Endothelial cell of umbilical vein (primary cell): ENCODE results near the gene PDE3A. TPM values are rescaled to one million over a fixed set of nuclear protein-coding genes. Genes with fewer than 3 reads are reported as not detected.
A peak's percentile ranks its signal among the peaks of the same experiment; 100 is the strongest.

Experiments
- BruUV-seq: library from RNA; stranded (reverse); fragments of 400-500 nt; replicated peaks from 2 replicates; lab custom pipeline; 2021; lab: Mats Ljungman, UMichigan
- CTCF ChIA-PET: fragments of 300-600, 350-600 bp; sonication (Branson Sonifier 250); formaldehyde crosslinking; loops from one replicate; lab custom pipeline; 2021; ENCODE audit warnings: antibody characterized with exemption, inconsistent platforms; lab: Charles Lee
- POLR2A ChIA-PET: fragments of 300-600, 350-600 bp; sonication (Branson Sonifier 250); formaldehyde crosslinking; loops from one replicate; lab custom pipeline; 2021; ENCODE audit warnings: antibody characterized with exemption, inconsistent platforms; lab: Charles Lee
- DNase-seq: peaks from one replicate; pipeline ENCODE4 v3.0.0-alpha.2; 2011; ENCODE audit warnings: low read depth, low spot score
- FAIRE-seq: peaks from 2 replicates; lab custom pipeline; 2011; peaks lifted over from hg19 to GRCh38; lab: Jason Lieb, UNC
- H2AFZ ChIP-seq: 2 replicates; pipeline ENCODE4 v1.6.0; 2012; ENCODE audit warnings: low read depth, low read length, control low read depth, inconsistent platforms
- H3K27ac ChIP-seq: 2 replicates; pipeline ENCODE4 v1.5.1; 2011; ENCODE audit warnings: low read depth, mild to moderate bottlenecking, control low read depth, low read length, moderate library complexity; ENCODE audit not compliant: insufficient read depth
- H3K27me3 ChIP-seq, 2 experiments: 2 replicates each; pipeline versions ENCODE4 v1.6.0 to v1.6.1; 2011; ENCODE audit warnings: low read length in 2 of 2, mixed read lengths in 1 of 2; ENCODE audit not compliant: control insufficient read depth in 2 of 2, insufficient read depth in 2 of 2
- H3K36me3 ChIP-seq, 2 experiments: 2 replicates in 1 of 2; 3 replicates in 1 of 2; pipeline ENCODE4 v1.5.1; 2011; ENCODE audit warnings: low read length in 2 of 2, mild to moderate bottlenecking in 1 of 2, moderate library complexity in 1 of 2; ENCODE audit not compliant: control insufficient read depth in 2 of 2, insufficient read depth in 2 of 2; ENCODE audit errors: extremely low read depth in 1 of 2
- H3K4me1 ChIP-seq: 3 replicates; pipeline ENCODE4 v1.5.1; 2011; ENCODE audit warnings: mild to moderate bottlenecking, low read length; ENCODE audit not compliant: control insufficient read depth, insufficient read depth; ENCODE audit errors: extremely low read depth
- H3K4me2 ChIP-seq: 2 replicates; pipeline ENCODE4 v1.6.1; 2011; ENCODE audit warnings: low read length, control low read depth, mixed read lengths; ENCODE audit not compliant: insufficient read depth
- H3K4me3 ChIP-seq, 3 experiments: fragments of 200-600 bp in 1 of 3; sonication (generic), shearing (Covaris generic) in 1 of 3; replicated peaks in 1 of 3; 2 replicates each; pipeline ENCODE4 v1.5.1; 2011 to 2016; ENCODE audit warnings: control low read depth in 3 of 3, low read length in 3 of 3, mild to moderate bottlenecking in 2 of 3, inconsistent platforms in 1 of 3, low read depth in 1 of 3, moderate library complexity in 1 of 3; ENCODE audit not compliant: insufficient read depth in 1 of 3
- H3K79me2 ChIP-seq: 2 replicates; pipeline ENCODE4 v1.6.0; 2012; ENCODE audit warnings: low read length, inconsistent platforms; ENCODE audit not compliant: control insufficient read depth, insufficient read depth
- H3K9ac ChIP-seq: replicated peaks from 2 replicates; pipeline ENCODE3; 2011; ENCODE audit warnings: low read length, control low read depth; ENCODE audit not compliant: insufficient read depth; ENCODE audit errors: extremely low read depth
- H3K9me1 ChIP-seq: replicated peaks from 3 replicates; pipeline ENCODE4 v1.6.0; 2011; ENCODE audit warnings: mild to moderate bottlenecking, low read length; ENCODE audit not compliant: control insufficient read depth, insufficient read depth; ENCODE audit errors: extremely low read depth
- H3K9me3 ChIP-seq: replicated peaks from 2 replicates; pipeline ENCODE4 v1.5.1; 2012; ENCODE audit warnings: low read length, inconsistent platforms; ENCODE audit not compliant: control insufficient read depth, insufficient read depth
- H4K20me1 ChIP-seq: replicated peaks from 2 replicates; pipeline ENCODE3; 2011; ENCODE audit warnings: mild to moderate bottlenecking, low read length; ENCODE audit not compliant: control insufficient read depth, insufficient read depth; ENCODE audit errors: extremely low read depth
- EZH2 ChIP-seq: IDR thresholded peaks from 2 replicates; pipeline ENCODE4 v1.6.1; 2012; ENCODE audit warnings: borderline replicate concordance, low read depth, mild to moderate bottlenecking, moderate library complexity, low read length, inconsistent platforms; ENCODE audit not compliant: severe bottlenecking
- FOS ChIP-seq: IDR thresholded peaks from 2 replicates; pipeline ENCODE4 v1.6.1; 2011; ENCODE audit warnings: mild to moderate bottlenecking, low read length, moderate library complexity, borderline replicate concordance; ENCODE audit not compliant: insufficient read depth
- GATA2 ChIP-seq: IDR thresholded peaks from 2 replicates; pipeline ENCODE4 v1.7.0; 2011; ENCODE audit warnings: low read depth, mild to moderate bottlenecking, moderate library complexity, mixed read lengths, low read length; ENCODE audit not compliant: insufficient read length, insufficient read depth
- JUN ChIP-seq: IDR thresholded peaks from 2 replicates; pipeline ENCODE4 v1.6.1; 2011; ENCODE audit warnings: borderline replicate concordance, low read depth; ENCODE audit not compliant: insufficient read length, insufficient read depth
- MYC ChIP-seq: IDR thresholded peaks from one replicate; pipeline ENCODE4 v1.6.1; 2011; ENCODE audit warnings: mild to moderate bottlenecking, low read depth, low read length
- POLR2A ChIP-seq: IDR thresholded peaks from 2 replicates; pipeline ENCODE4 v1.6.1; 2012; ENCODE audit warnings: low read depth, mild to moderate bottlenecking, control low read depth, low read length
- POLR2AphosphoS5 ChIP-seq: IDR thresholded peaks from 2 replicates; pipeline ENCODE4 v1.6.1; 2012; ENCODE audit warnings: low read depth, mild to moderate bottlenecking, control low read depth, low read length, moderate library complexity; ENCODE audit not compliant: insufficient read depth
- dilution Hi-C: fragments of 300-500 bp; cut with MboI; formaldehyde crosslinking; loops from one replicate; pipeline ENCODE4 v1.15.0; 2019; ENCODE audit warnings: low sequenced_read_pairs; ENCODE audit not compliant: extremely low pct_ligation_motif_present
- intact Hi-C: fragments of 100-400 bp; cut with micrococcal nuclease; formaldehyde crosslinking; loops from one replicate; pipeline ENCODE4 v1.10.0; 2022
- polyA plus RNA-seq, 4 experiments: library from polyadenylated mRNA; depleted of rRNA in 3 of 4; stranded (reverse) in 3 of 4; unstranded in 1 of 4; fragments of >200 nt; gene quantifications; 2 replicates each; pipeline versions ENCODE4 v1.2.1 to v1.2.3, GENCODE V29; 2011 to 2012; ENCODE audit warnings: missing spikeins in 1 of 4
- total RNA-seq: library from RNA; stranded (reverse); gene quantifications from 2 replicates; pipeline ENCODE4 v1.2.3, GENCODE V29; 2021
- TF ChIP-seq, protein P1 (sequence below): IDR thresholded peaks from 2 replicates; pipeline ENCODE4 v1.6.1; 2011; ENCODE audit not compliant: insufficient read depth, insufficient read length
- TF ChIP-seq, protein P2 (sequence below), 2 donors: IDR thresholded peaks; 1 replicate in 1 of 2; 2 replicates in 1 of 2; pipeline ENCODE4 v1.5.1; 2011; ENCODE audit warnings: low read length in 2 of 2, mild to moderate bottlenecking in 2 of 2, moderate library complexity in 2 of 2, control low read depth in 1 of 2, inconsistent platforms in 1 of 2, low read depth in 1 of 2; ENCODE audit not compliant: insufficient read depth in 1 of 2; ENCODE audit errors: extremely low read depth in 1 of 2

The PDE3A gene
- total and polyA plus RNA-seq, 2 donors (not counting 3 experiments of a cell fraction or from before 2014, with no cell fraction given) = 14.0 to 27.4 TPM

GRCh38 chr12:20463913-20464524 is 95.7 kb downstream of the PDE3A start:
- H3K79me2 ChIP-seq = peaks cover 6% of the 10 kb centered on the region
- H3K9me3 ChIP-seq = no peaks in the 10 kb centered on the region
- no peak overlapping the region for H3K27ac ChIP-seq
- H3K27me3 ChIP-seq = no peaks in the 10 kb centered on the region
- intact Hi-C loops = loop anchor here (1.0 to 5.0 kb wide), 4 partner anchors 85 to 722 kb away; no protein-coding TSS in a partner anchor
- H3K36me3 ChIP-seq = no peaks in the 10 kb centered on the region
- TF ChIP-seq, protein P1, sequence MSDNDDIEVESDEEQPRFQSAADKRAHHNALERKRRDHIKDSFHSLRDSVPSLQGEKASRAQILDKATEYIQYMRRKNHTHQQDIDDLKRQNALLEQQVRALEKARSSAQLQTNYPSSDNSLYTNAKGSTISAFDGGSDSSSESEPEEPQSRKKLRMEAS = no peak
- TF ChIP-seq, protein P2, sequence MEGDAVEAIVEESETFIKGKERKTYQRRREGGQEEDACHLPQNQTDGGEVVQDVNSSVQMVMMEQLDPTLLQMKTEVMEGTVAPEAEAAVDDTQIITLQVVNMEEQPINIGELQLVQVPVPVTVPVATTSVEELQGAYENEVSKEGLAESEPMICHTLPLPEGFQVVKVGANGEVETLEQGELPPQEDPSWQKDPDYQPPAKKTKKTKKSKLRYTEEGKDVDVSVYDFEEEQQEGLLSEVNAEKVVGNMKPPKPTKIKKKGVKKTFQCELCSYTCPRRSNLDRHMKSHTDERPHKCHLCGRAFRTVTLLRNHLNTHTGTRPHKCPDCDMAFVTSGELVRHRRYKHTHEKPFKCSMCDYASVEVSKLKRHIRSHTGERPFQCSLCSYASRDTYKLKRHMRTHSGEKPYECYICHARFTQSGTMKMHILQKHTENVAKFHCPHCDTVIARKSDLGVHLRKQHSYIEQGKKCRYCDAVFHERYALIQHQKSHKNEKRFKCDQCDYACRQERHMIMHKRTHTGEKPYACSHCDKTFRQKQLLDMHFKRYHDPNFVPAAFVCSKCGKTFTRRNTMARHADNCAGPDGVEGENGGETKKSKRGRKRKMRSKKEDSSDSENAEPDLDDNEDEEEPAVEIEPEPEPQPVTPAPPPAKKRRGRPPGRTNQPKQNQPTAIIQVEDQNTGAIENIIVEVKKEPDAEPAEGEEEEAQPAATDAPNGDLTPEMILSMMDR (IDR thresholded peaks at IDR 0.05; ENCODE audit: extremely low read depth in 1 of 2, insufficient read depth in 1 of 2, low read depth in 1 of 2, low read length in 2 of 2) = peak; percentile 26 to 41
- no peak overlapping the region for H3K4me2 ChIP-seq
- BruUV-seq = no TSS peak
- dilution Hi-C loops = no loop called here
- H3K9me1 ChIP-seq = no peaks in the 10 kb centered on the region
- DNase-seq (peak; percentile 44), FAIRE-seq (peak; percentile 64)
- H2AFZ ChIP-seq = no peak overlapping the region
- ChIA-PET CTCF (interaction anchor here (0.5 to 1.9 kb wide), 4 partner anchors 85 to 706 kb away, joined by 4 to 9 read pairs (median 5); no protein-coding TSS in a partner anchor), POLR2A (no interaction called here)
- H3K9ac ChIP-seq = no peak overlapping the region
- H3K4me3 ChIP-seq = no peak overlapping the region
- no peaks in the 10 kb centered on the region for H3K4me1 ChIP-seq
- no peaks in the 10 kb centered on the region for H4K20me1 ChIP-seq

DNA sequence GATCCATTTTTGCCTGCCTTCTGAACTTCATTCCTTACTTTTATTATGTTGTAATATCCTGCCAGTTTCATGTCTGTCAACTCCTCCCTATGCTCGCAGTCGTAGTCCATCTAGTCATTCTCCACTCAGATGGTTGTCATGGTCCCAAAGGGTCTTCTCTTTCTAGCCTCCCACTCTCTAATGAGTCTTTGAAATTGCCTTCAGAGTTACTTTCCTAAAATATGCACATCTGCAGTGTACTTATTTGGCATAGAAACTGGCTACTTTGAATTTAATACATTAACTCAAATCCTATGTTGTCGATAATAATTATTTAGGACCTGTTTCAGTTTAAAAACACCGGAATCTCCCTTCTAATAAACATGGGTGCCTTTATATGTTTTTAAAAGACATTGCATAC is 101.0 kb downstream of the PDE3A start:
- intact Hi-C loops (no loop called here), dilution Hi-C loops (no loop called here)
- no peak for DNase-seq
- peaks cover 13% of the 10 kb centered on the region for H3K4me1 ChIP-seq
- BruUV-seq = no TSS peak
- no peak overlapping the region for H3K27ac ChIP-seq
- ChIA-PET CTCF (no interaction called here), POLR2A (no interaction called here)
- TF ChIP-seq EZH2 (no peak), FOS (no peak), GATA2 (no peak), POLR2A (no peak), MYC (no peak), JUN (no peak), POLR2AphosphoS5 (no peak)
- TF ChIP-seq, protein P1 = no peak
- TF ChIP-seq, protein P2 (IDR thresholded peaks at IDR 0.05; ENCODE audit: extremely low read depth in 1 of 2, insufficient read depth in 1 of 2, low read depth in 1 of 2, low read length in 2 of 2) = no peak
- FAIRE-seq = no peak
- H3K36me3 ChIP-seq = no peaks in the 10 kb centered on the region
- no peak overlapping the region for H3K9ac ChIP-seq
- no peaks in the 10 kb centered on the region for H3K27me3 ChIP-seq
- no peaks in the 10 kb centered on the region for H3K9me3 ChIP-seq
- H3K4me3 ChIP-seq = no peak overlapping the region
- peaks cover 13% of the 10 kb centered on the region for H3K79me2 ChIP-seq
- no peaks in the 10 kb centered on the region for H4K20me1 ChIP-seq
- no peaks in the 10 kb centered on the region for H3K9me1 ChIP-seq
- H3K4me2 ChIP-seq = no peak overlapping the region
- no peak overlapping the region for H2AFZ ChIP-seq
